ENCODE results near the gene CXorf65.

The CXorf65 gene

DNA sequence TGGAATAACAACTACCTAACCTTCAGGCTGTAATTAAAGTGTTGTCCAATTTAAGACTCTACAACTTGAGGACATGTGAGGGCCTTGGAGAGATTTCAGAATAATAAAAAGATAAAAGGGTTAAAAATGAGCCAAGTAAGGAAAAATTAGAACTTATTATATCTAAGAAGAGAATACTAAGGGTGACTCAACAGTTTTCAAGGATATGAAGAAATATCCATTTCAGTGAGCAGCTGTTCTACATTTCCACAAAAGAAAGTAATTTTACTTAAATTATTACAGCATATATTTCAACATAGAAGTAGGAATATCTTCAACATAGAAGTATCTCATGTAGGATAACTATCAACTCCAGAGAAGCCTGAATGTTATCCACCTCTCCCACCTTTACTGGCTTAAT lies 49.7 kb downstream of the CXorf65 start:
- DNase-seq (ENCODE audit: low read depth in 2 of 2) = peak; percentile 63 to 69
- TF ChIP-seq, protein P1, sequence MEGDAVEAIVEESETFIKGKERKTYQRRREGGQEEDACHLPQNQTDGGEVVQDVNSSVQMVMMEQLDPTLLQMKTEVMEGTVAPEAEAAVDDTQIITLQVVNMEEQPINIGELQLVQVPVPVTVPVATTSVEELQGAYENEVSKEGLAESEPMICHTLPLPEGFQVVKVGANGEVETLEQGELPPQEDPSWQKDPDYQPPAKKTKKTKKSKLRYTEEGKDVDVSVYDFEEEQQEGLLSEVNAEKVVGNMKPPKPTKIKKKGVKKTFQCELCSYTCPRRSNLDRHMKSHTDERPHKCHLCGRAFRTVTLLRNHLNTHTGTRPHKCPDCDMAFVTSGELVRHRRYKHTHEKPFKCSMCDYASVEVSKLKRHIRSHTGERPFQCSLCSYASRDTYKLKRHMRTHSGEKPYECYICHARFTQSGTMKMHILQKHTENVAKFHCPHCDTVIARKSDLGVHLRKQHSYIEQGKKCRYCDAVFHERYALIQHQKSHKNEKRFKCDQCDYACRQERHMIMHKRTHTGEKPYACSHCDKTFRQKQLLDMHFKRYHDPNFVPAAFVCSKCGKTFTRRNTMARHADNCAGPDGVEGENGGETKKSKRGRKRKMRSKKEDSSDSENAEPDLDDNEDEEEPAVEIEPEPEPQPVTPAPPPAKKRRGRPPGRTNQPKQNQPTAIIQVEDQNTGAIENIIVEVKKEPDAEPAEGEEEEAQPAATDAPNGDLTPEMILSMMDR (IDR thresholded peaks at IDR 0.05; ENCODE audit: low read depth, low read length) = no peak
- no peak overlapping the region for H3K4me3 ChIP-seq (replicated peaks in 1 of 2; ENCODE audit: low read depth in 2 of 2, low read length in 2 of 2)
